ENCODE data around the gene IPO4. TPM values are rescaled to one million over a fixed set of nuclear protein-coding genes. Genes with fewer than 3 reads are reported as not detected.

IPO4 gene
- total and polyA plus RNA-seq, 5 experiments from 2014 or later: 20.2 to 27.5 (median 24.4) TPM

DNA sequence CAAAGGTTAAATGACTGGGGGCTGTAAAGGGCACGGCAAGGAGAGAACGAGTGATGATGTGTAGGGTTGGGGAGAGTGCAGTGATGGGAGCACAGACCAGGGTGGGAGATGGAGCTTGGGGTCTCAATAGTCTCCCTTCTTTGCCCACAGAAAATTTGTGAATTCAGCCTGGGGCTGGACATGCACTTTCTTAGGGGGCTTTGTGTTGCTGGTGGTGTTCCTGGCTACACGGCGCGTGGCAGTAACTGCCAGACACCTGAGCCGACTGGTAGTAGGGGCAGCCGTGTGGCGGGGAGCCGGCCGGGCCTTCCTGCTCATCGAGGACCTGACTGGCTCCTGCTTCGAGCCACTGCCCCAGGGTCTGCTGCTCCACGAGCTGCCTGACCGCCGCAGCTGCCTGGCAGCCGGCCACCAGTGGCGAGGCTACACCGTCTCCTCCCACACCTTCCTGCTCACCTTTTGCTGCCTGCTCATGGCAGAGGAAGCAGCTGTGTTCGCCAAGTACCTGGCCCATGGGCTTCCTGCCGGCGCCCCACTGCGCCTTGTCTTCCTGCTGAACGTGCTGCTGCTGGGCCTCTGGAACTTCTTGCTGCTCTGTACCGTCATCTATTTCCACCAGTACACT, 56.4 kb downstream of the IPO4 start:
- peaks cover 24 to 42% (median 37%) of the 10 kb centered on the region in 4 donors for H3K4me1 Mint-ChIP-seq
- H3K9me3 Mint-ChIP-seq: no peaks in the 10 kb centered on the region
- peak overlapping the region; percentile 74 to 96 (median 93) for H3K27ac Mint-ChIP-seq
- DNase-seq (peak in 5 of 10 donors; percentile 32 to 47 (median 37)), ATAC-seq (peak; percentile 10 to 16)
- H3K27me3 Mint-ChIP-seq: no peaks in the 10 kb centered on the region
- POLR2A ChIA-PET: interaction anchor here (1.1 to 9.5 kb wide), 5 partner anchors 9 to 24 kb away, joined by 3 to 177 read pairs (median 7); partner anchors contain the start of genes DCAF11, EMC9, NRL and PSME2
- peaks cover 0 to 3% (median 0%) of the 10 kb centered on the region in 3 donors for H3K36me3 Mint-ChIP-seq
- peak overlapping the region; percentile 21 to 85 (median 71) for H3K4me3 Mint-ChIP-seq

DNA sequence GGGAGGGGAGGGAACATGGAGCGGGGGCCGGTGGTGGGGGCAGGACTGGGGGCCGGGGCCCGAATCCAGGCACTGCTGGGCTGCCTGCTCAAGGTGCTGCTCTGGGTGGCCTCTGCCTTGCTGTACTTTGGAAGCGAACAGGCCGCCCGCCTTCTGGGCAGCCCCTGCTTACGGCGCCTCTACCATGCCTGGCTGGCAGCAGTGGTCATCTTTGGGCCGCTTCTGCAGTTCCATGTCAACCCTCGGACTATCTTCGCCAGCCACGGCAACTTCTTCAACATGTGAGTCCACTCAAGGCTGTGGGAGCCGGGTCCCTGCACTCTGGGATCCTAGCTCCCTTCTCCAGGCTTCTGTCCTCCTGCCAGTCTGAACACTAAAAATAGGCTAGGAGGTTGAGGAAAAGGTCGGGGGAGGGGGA, 57.1 kb downstream of the IPO4 start:
- Mint-ChIP-seq H3K9me3 (no peaks in the 10 kb centered on the region), H3K27me3 (no peaks in the 10 kb centered on the region), H3K36me3 (peaks cover 0 to 2% (median 0%) of the 10 kb centered on the region in 3 donors), H3K4me1 (peaks cover 19 to 36% (median 31%) of the 10 kb centered on the region in 4 donors), H3K27ac (peak overlapping the region in 7 of 10 donors; percentile 68 to 96 (median 93)), H3K4me3 (peak overlapping the region in 3 of 10 donors; percentile 39 to 85 (median 73))
- ATAC-seq (no peak), DNase-seq (peak in 1 of 10 donors; percentile 27)
- POLR2A ChIA-PET: interaction anchor here (1.1 to 9.5 kb wide), 5 partner anchors 10 to 25 kb away, joined by 3 to 177 read pairs (median 7); partner anchors contain the start of genes DCAF11, EMC9, NRL and PSME2

DNA sequence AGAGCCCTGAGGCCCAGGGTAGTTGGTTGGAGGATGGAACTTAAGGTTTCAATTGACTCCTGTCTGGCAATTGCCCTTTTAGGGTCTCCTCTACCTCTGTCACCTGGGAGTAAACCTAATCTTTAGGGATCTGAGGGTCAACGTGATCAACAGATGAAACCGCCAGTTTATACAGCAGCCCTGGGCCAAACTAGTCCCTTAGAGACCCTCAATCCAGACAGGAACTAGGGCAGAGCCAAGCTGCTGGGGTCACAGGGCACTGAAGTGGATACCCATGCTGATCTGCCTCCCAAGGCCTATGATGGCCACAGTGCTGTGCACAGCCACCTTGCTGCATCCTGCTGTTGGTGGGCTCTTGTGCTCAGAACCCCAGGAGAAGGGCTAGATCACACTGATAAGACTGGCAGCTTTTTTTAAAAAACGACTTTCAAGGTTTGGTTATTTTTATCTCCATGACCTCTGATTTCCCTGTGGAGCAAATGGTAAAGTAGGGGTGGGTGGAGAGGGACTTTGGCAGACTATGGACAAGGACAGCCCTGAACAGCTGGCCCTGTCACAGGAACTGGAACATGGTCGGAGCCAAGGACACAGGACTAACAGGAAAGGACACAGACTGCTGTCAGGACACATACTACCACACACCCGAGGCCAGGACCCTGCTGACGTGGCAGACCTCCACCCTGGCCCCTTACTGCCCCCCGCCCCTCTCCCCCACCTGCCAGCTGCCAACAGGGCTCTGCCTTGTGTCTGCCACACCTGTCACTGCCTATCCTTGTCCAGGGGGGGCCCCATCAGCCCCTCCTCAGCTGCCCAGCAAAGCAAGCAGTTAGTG, 57.7 kb downstream of the IPO4 start:
- Mint-ChIP-seq H3K4me1 (peaks cover 19 to 34% (median 29%) of the 10 kb centered on the region in 4 donors), H3K27me3 (no peaks in the 10 kb centered on the region), H3K9me3 (no peaks in the 10 kb centered on the region), H3K4me3 (peak overlapping the region in 3 of 10 donors; percentile 45 to 63 (median 53)), H3K27ac (peak overlapping the region in 8 of 10 donors; percentile 43 to 84 (median 64)), H3K36me3 (peaks cover 0 to 2% (median 0%) of the 10 kb centered on the region in 3 donors)
- DNase-seq (no peak), ATAC-seq (no peak)
- POLR2A ChIA-PET: interaction anchor here (1.3 to 9.5 kb wide), 2 partner anchors 14 to 21 kb away, joined by 4 to 177 read pairs; partner anchors contain the start of genes DCAF11 and NRL

DNA sequence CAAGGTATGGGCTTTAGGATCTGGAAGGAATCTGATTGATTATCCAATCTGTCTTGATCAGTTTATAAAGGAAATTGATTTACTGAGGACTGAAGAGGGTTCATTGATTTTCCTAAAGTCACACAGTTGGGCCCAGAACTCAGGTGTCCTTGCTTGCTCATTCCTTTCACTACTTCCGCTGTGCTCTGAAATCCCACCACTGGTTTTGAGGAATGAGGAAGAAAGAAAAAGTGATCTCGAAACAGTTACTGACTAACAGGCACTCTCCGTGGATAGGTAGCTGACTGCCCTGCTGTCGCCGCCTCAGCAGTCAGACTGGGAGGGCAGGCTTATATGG, 58.3 kb downstream of the IPO4 start, which contains the start of gene FITM1:
Gene FITM1, plus strand, starts transcription at position 280 of the 337 bp plus-strand sequence. CDS start 905 bp downstream, outside the sequence.
- no peak for DNase-seq
- Mint-ChIP-seq H3K27me3 (no peaks in the 10 kb centered on the region), H3K9me3 (no peaks in the 10 kb centered on the region), H3K4me1 (peaks cover 17 to 31% (median 25%) of the 10 kb centered on the region in 4 donors), H3K4me3 (peak within 1 kb of the TSS in 3 of 10 donors; percentile 45 to 63 (median 53)), H3K36me3 (peaks cover 0 to 5% (median 0%) of the 10 kb centered on the region in 3 donors), H3K27ac (peak within 1 kb of the TSS in 8 of 10 donors; percentile 43 to 84 (median 64))
- ATAC-seq: no peak
- POLR2A ChIA-PET: interaction anchor here (1.0 to 9.5 kb wide), 2 partner anchors 11 to 14 kb away, joined by 3 to 177 read pairs; partner anchors contain the start of genes DCAF11 and NRL

Small RNAs within 50 kb of the gene (microRNA-seq; reads per million reads assigned to microRNA genes)
- gene MIR7703 (ENCODE audit: borderline microRNAs expressed): not detected

Other genes starting within 250 kb of the IPO4 start
Only the 30 nearest of the 34 such genes appear.
- 10 to 100 TPM; 15.1 to 17.3 TPM for gene DHRS4L2, start 199.9 kb downstream of the IPO4 start, total RNA-seq
- gene DHRS4L2, start 199.9 kb downstream of the IPO4 start, polyA plus RNA-seq: 10 to 100 TPM; 10.9 to 24.0 (median 21.2) TPM
- gene CARMIL3, start 136.8 kb downstream of the IPO4 start, total RNA-seq: under 1 TPM in 1 of 2 experiments, not detected in 1; 0.16 TPM
- gene CARMIL3, start 136.8 kb downstream of the IPO4 start, polyA plus RNA-seq: under 1 TPM in 1 of 3 donors, not detected in 2; 0.03 TPM
- gene CPNE6, start 117.3 kb downstream of the IPO4 start, total RNA-seq: not detected
- not detected for gene CPNE6, start 117.3 kb downstream of the IPO4 start, polyA plus RNA-seq
- 10 to 100 TPM; 16.5 to 17.4 TPM for gene PCK2, start 94.5 kb downstream of the IPO4 start, total RNA-seq
- gene PCK2, start 94.5 kb downstream of the IPO4 start, polyA plus RNA-seq: 10 to 100 TPM in 2 of 3 donors, 1 to 10 TPM in 1; 8.6 to 11.6 (median 11.3) TPM
- gene DCAF11, start 74.0 kb downstream of the IPO4 start, total RNA-seq: 10 to 100 TPM; 74.1 to 77.1 TPM
- 10 to 100 TPM; 68.0 to 83.8 (median 71.9) TPM for gene DCAF11, start 74.0 kb downstream of the IPO4 start, polyA plus RNA-seq
- 1 to 10 TPM; 2.7 to 3.4 TPM for gene NRL, start 73.9 kb downstream of the IPO4 start, total RNA-seq
- 1 to 10 TPM; 3.0 to 3.5 (median 3.1) TPM for gene NRL, start 73.9 kb downstream of the IPO4 start, polyA plus RNA-seq
- 1 to 10 TPM; 1.9 to 2.2 TPM for gene FITM1, start 58.2 kb downstream of the IPO4 start, total RNA-seq
- under 1 TPM; 0.52 to 0.60 (median 0.52) TPM for gene FITM1, start 58.2 kb downstream of the IPO4 start, polyA plus RNA-seq
- 100 to 1,000 TPM; 202 to 203 TPM for gene PSME1, start 52.6 kb downstream of the IPO4 start, total RNA-seq
- 100 to 1,000 TPM; 681 to 767 (median 753) TPM for gene PSME1, start 52.6 kb downstream of the IPO4 start, polyA plus RNA-seq
- 10 to 100 TPM; 16.6 to 18.1 TPM for gene EMC9, start 47.2 kb downstream of the IPO4 start, total RNA-seq
- gene EMC9, start 47.2 kb downstream of the IPO4 start, polyA plus RNA-seq: 1 to 10 TPM; 7.5 to 9.4 (median 8.4) TPM
- gene PSME2, start 42.2 kb downstream of the IPO4 start, total RNA-seq: 100 to 1,000 TPM; 129 to 140 TPM
- gene PSME2, start 42.2 kb downstream of the IPO4 start, polyA plus RNA-seq: 100 to 1,000 TPM; 402 to 471 (median 463) TPM
- 10 to 100 TPM; 85.7 to 91.4 TPM for gene RNF31, start 41.3 kb downstream of the IPO4 start, total RNA-seq
- 10 to 100 TPM; 34.1 to 45.3 (median 37.6) TPM for gene RNF31, start 41.3 kb downstream of the IPO4 start, polyA plus RNA-seq
- 100 to 1,000 TPM; 109 to 116 TPM for gene IRF9, start 27.6 kb downstream of the IPO4 start, total RNA-seq
- gene IRF9, start 27.6 kb downstream of the IPO4 start, polyA plus RNA-seq: 10 to 100 TPM; 46.6 to 68.6 (median 51.3) TPM
- 10 to 100 TPM; 33.7 to 39.2 TPM for gene REC8, start 16.7 kb downstream of the IPO4 start, total RNA-seq
- gene REC8, start 16.7 kb downstream of the IPO4 start, polyA plus RNA-seq: 10 to 100 TPM; 11.1 to 11.6 (median 11.2) TPM
- 10 to 100 TPM; 19.4 to 22.1 TPM for gene TM9SF1, start 6.6 kb upstream of the IPO4 start, total RNA-seq
- gene TM9SF1, start 6.6 kb upstream of the IPO4 start, polyA plus RNA-seq: 10 to 100 TPM; 23.1 to 29.8 (median 29.1) TPM
- gene TSSK4, start 16.9 kb upstream of the IPO4 start, total RNA-seq: 1 to 10 TPM in 1 of 2 experiments, under 1 TPM in 1; 0.30 to 1.1 TPM
- gene TSSK4, start 16.9 kb upstream of the IPO4 start, polyA plus RNA-seq: under 1 TPM; 0.79 to 0.95 (median 0.87) TPM
- gene CHMP4A, start 24.7 kb upstream of the IPO4 start, total RNA-seq: 100 to 1,000 TPM in 1 of 2 experiments, 10 to 100 TPM in 1; 99.4 to 107 TPM
- gene CHMP4A, start 24.7 kb upstream of the IPO4 start, polyA plus RNA-seq: 100 to 1,000 TPM; 133 to 144 (median 143) TPM
- gene MDP1, start 27.2 kb upstream of the IPO4 start, total RNA-seq: 10 to 100 TPM; 13.7 to 15.3 TPM
- 10 to 100 TPM; 33.8 to 39.1 (median 34.5) TPM for gene MDP1, start 27.2 kb upstream of the IPO4 start, polyA plus RNA-seq
- 100 to 1,000 TPM in 1 of 2 experiments, 10 to 100 TPM in 1; 96.8 to 107 TPM for gene NEDD8, start 43.6 kb upstream of the IPO4 start, total RNA-seq
- gene NEDD8, start 43.6 kb upstream of the IPO4 start, polyA plus RNA-seq: 100 to 1,000 TPM; 302 to 320 (median 319) TPM
- gene GMPR2, start 44.1 kb upstream of the IPO4 start, total RNA-seq: 10 to 100 TPM; 76.4 to 78.6 TPM
- gene GMPR2, start 44.1 kb upstream of the IPO4 start, polyA plus RNA-seq: 100 to 1,000 TPM in 1 of 3 donors, 10 to 100 TPM in 2; 79.7 to 111 (median 85.4) TPM
- gene TINF2, start 53.8 kb upstream of the IPO4 start, total RNA-seq: 100 to 1,000 TPM; 125 to 136 TPM
- 100 to 1,000 TPM; 116 to 154 (median 150) TPM for gene TINF2, start 53.8 kb upstream of the IPO4 start, polyA plus RNA-seq
- 1 to 10 TPM; 6.5 to 6.9 TPM for gene TGM1, start 74.4 kb upstream of the IPO4 start, total RNA-seq
- under 1 TPM in 1 of 3 donors, not detected in 2; 0.13 TPM for gene TGM1, start 74.4 kb upstream of the IPO4 start, polyA plus RNA-seq
- 10 to 100 TPM; 43.3 to 46.5 TPM for gene RABGGTA, start 82.8 kb upstream of the IPO4 start, total RNA-seq
- 10 to 100 TPM; 12.7 to 22.1 (median 20.4) TPM for gene RABGGTA, start 82.8 kb upstream of the IPO4 start, polyA plus RNA-seq
- 10 to 100 TPM; 27.5 to 34.2 TPM for gene DHRS1, start 111.0 kb upstream of the IPO4 start, total RNA-seq
- 10 to 100 TPM; 19.6 to 22.4 (median 20.8) TPM for gene DHRS1, start 111.0 kb upstream of the IPO4 start, polyA plus RNA-seq
- 10 to 100 TPM; 21.8 to 25.8 TPM for gene NOP9, start 111.0 kb upstream of the IPO4 start, total RNA-seq
- gene NOP9, start 111.0 kb upstream of the IPO4 start, polyA plus RNA-seq: 1 to 10 TPM; 1.3 to 2.2 (median 1.6) TPM
- 10 to 100 TPM; 12.2 to 15.5 TPM for gene CIDEB, start 119.2 kb upstream of the IPO4 start, total RNA-seq
- 10 to 100 TPM in 2 of 3 donors, 1 to 10 TPM in 1; 8.6 to 16.1 (median 13.2) TPM for gene CIDEB, start 119.2 kb upstream of the IPO4 start, polyA plus RNA-seq
- gene LTB4R2, start 121.3 kb upstream of the IPO4 start, total RNA-seq: 10 to 100 TPM; 12.5 to 13.0 TPM
- gene LTB4R2, start 121.3 kb upstream of the IPO4 start, polyA plus RNA-seq: 1 to 10 TPM in 2 of 3 donors, under 1 TPM in 1; 0.93 to 3.5 (median 1.5) TPM
- gene LTB4R, start 122.7 kb upstream of the IPO4 start, total RNA-seq: 10 to 100 TPM in 1 of 2 experiments, 1 to 10 TPM in 1; 9.6 to 10.1 TPM
- gene LTB4R, start 122.7 kb upstream of the IPO4 start, polyA plus RNA-seq: 1 to 10 TPM; 3.4 to 5.9 (median 4.5) TPM
- 1 to 10 TPM; 3.8 to 4.7 TPM for gene ADCY4, start 146.3 kb upstream of the IPO4 start, total RNA-seq
- gene ADCY4, start 146.3 kb upstream of the IPO4 start, polyA plus RNA-seq: under 1 TPM; 0.08 to 0.28 (median 0.24) TPM
- gene RIPK3, start 151.2 kb upstream of the IPO4 start, total RNA-seq: 10 to 100 TPM; 32.9 to 35.8 TPM
- gene RIPK3, start 151.2 kb upstream of the IPO4 start, polyA plus RNA-seq: 10 to 100 TPM in 1 of 3 donors, 1 to 10 TPM in 2; 5.3 to 11.1 (median 5.6) TPM
- not detected for gene NFATC4, start 179.4 kb upstream of the IPO4 start, total RNA-seq
- not detected for gene NFATC4, start 179.4 kb upstream of the IPO4 start, polyA plus RNA-seq